ENCODE measurements around the gene CYFIP2.
"Not testable (repeated sequence)": the region's sequence is repeated elsewhere in the genome, so short reads cannot be mapped to it uniquely, and the experiment has no call there.

CYFIP2 gene

GRCh38 chr5:157265714-157266285 lies at the start of gene CYFIP2:
CYFIP2 (plus strand) TSS chr5:157266123; CDS start chr5:157285362, 19,239 bp downstream.
- peak; percentile 60 for DNase-seq

GRCh38 chr5:157216391-157217142 lies 49.4 kb upstream of the CYFIP2 start:
- no peak for DNase-seq

- no peak for DNase-seq
Observed at GRCh38 chr5:157217289-157218024, 48.5 kb upstream of the CYFIP2 start.

GRCh38 chr5:157219491-157220271 lies 46.2 kb upstream of the CYFIP2 start:
- no peak for DNase-seq

GRCh38 chr5:157221959-157222358 lies 44.0 kb upstream of the CYFIP2 start:
- DNase-seq = no peak

GRCh38 chr5:157222506-157223230 lies 43.3 kb upstream of the CYFIP2 start:
- no peak for DNase-seq

- no peak for DNase-seq
Observed at GRCh38 chr5:157225469-157226422, 40.2 kb upstream of the CYFIP2 start.

GRCh38 chr5:157230610-157231009 lies 35.3 kb upstream of the CYFIP2 start:
- no peak for DNase-seq

GRCh38 chr5:157232706-157233105 lies 33.2 kb upstream of the CYFIP2 start:
- DNase-seq = no peak

- DNase-seq = no peak
Observed at GRCh38 chr5:157233515-157233914, 32.4 kb upstream of the CYFIP2 start.

GRCh38 chr5:157236423-157236822 lies 29.5 kb upstream of the CYFIP2 start:
- DNase-seq = no peak

- DNase-seq = no peak
Observed at GRCh38 chr5:157241483-157241882, 24.4 kb upstream of the CYFIP2 start.

GRCh38 chr5:157244704-157245103 lies 21.2 kb upstream of the CYFIP2 start:
- not testable (repeated sequence) for DNase-seq

GRCh38 chr5:157245476-157245875 lies 20.4 kb upstream of the CYFIP2 start:
- DNase-seq = no peak

- DNase-seq = no peak
Observed at GRCh38 chr5:157245886-157246285, 20.0 kb upstream of the CYFIP2 start.

GRCh38 chr5:157247267-157247666 lies 18.7 kb upstream of the CYFIP2 start:
- DNase-seq = no peak

GRCh38 chr5:157248821-157249470 lies 17.0 kb upstream of the CYFIP2 start:
- DNase-seq = no peak

GRCh38 chr5:157252711-157253465 lies 13.0 kb upstream of the CYFIP2 start:
- no peak for DNase-seq

- peak; percentile 25 for DNase-seq
Observed at GRCh38 chr5:157253547-157253946, 12.4 kb upstream of the CYFIP2 start.

GRCh38 chr5:157258450-157258849 lies 7.5 kb upstream of the CYFIP2 start:
- DNase-seq = no peak

Measured in NCI-H2029 (cell line).